AG04450 (cell line): ENCODE data around the gene SETMAR. TPM values are rescaled to one million over a fixed set of nuclear protein-coding genes. Genes with fewer than 3 reads are reported as not detected.

Experiments used
- CTCF ChIA-PET: fragments of 300-600, 350-600 bp; formaldehyde crosslinking; extraction: SDS; loops from one replicate; lab custom pipeline; 2022; ENCODE audit warnings: antibody characterized with exemption, inconsistent platforms; lab: Charles Lee
- POLR2A ChIA-PET: fragments of 350-600 bp; formaldehyde crosslinking; extraction: SDS; loops from one replicate; lab custom pipeline; 2021; ENCODE audit warnings: antibody characterized with exemption, inconsistent platforms; lab: Yijun Ruan, JAX
- DNase-seq: peaks from one replicate; pipeline ENCODE4 v3.0.0-alpha.2; 2011; ENCODE audit warnings: low read depth, low spot score
- H3K27ac ChIP-seq: one replicate; pipeline ENCODE4 v1.5.1; 2012; ENCODE audit warnings: low read depth, low read length, control low read depth
- H3K27me3 ChIP-seq: one replicate; pipeline ENCODE4 v1.6.0; 2012; ENCODE audit warnings: low read length; ENCODE audit not compliant: control insufficient read depth, insufficient read depth
- H3K4me3 ChIP-seq: 2 replicates; pipeline ENCODE4 v1.5.1; 2011; ENCODE audit warnings: mild to moderate bottlenecking, low read depth, low read length, control low read depth
- H3K9me3 ChIP-seq: 2 replicates; pipeline ENCODE4 v1.5.1; 2012; ENCODE audit warnings: low read length; ENCODE audit not compliant: control insufficient read depth, insufficient read depth
- polyA plus RNA-seq: library from polyadenylated mRNA; depleted of rRNA; stranded (reverse); fragments of >200 nt; gene quantifications from 2 replicates; pipeline ENCODE4 v1.2.3, GENCODE V29; 2011
- TF ChIP-seq, protein P1 (sequence below): IDR thresholded peaks from 2 replicates; pipeline ENCODE4 v1.5.1; 2011; ENCODE audit warnings: low read depth, low read length, control low read depth, inconsistent platforms

SETMAR gene
- polyA plus RNA-seq, 1 experiment = 16.8 TPM

DNA sequence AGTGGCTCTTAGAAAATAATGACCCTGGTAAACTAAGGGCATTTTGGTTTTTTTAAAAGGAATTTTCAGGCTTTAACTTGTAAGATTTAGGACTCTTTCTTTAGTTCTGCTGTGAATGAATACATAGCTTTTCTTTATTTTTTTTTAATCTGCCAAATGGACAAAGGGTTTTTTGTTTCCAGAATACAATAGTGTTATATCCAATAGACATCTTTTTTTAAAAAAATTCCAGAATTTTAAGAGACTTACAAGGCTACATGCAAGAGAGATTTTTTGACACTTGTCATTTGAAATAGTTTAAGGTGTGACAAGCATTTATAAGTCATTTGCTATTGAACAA is 38.1 kb downstream of the SETMAR start:
- Histone ChIP-seq H3K4me3 (no peak overlapping the region), H3K27me3 (no peaks in the 10 kb centered on the region), H3K27ac (no peak overlapping the region), H3K9me3 (no peaks in the 10 kb centered on the region)
- TF ChIP-seq, protein P1, sequence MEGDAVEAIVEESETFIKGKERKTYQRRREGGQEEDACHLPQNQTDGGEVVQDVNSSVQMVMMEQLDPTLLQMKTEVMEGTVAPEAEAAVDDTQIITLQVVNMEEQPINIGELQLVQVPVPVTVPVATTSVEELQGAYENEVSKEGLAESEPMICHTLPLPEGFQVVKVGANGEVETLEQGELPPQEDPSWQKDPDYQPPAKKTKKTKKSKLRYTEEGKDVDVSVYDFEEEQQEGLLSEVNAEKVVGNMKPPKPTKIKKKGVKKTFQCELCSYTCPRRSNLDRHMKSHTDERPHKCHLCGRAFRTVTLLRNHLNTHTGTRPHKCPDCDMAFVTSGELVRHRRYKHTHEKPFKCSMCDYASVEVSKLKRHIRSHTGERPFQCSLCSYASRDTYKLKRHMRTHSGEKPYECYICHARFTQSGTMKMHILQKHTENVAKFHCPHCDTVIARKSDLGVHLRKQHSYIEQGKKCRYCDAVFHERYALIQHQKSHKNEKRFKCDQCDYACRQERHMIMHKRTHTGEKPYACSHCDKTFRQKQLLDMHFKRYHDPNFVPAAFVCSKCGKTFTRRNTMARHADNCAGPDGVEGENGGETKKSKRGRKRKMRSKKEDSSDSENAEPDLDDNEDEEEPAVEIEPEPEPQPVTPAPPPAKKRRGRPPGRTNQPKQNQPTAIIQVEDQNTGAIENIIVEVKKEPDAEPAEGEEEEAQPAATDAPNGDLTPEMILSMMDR = no peak
- ChIA-PET CTCF (interaction anchor here (0.7 to 18.5 kb wide), 4 partner anchors 10 to 314 kb away, joined by 3 to 336 read pairs (median 30); no protein-coding TSS in a partner anchor), POLR2A (interaction anchor here (1.8 kb wide), 1 partner anchor 152 kb away, joined by 5 read pairs; the partner anchor contains the start of gene ITPR1)
- no peak for DNase-seq

DNA sequence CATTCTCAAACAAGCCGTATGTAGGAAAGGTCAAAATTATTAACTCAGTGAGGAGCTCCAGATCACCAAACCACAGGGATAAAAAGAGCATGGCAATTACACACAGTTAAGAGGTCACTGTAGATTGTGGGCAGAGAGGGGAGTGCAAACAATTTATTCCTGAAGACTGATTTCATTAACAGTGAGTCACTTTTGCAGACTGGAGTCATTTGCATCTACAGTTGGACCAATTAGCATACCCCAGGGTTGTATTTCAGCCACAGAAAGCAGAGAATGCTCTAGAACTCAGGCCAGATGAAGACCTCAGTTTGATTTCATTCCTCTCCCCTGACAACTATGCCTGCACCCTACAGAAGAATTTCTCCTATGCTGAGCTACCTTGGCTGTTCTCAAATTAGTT is 40.1 kb downstream of the SETMAR start:
- H3K27ac ChIP-seq = no peak overlapping the region
- H3K9me3 ChIP-seq = no peaks in the 10 kb centered on the region
- H3K27me3 ChIP-seq = no peaks in the 10 kb centered on the region
- ChIA-PET CTCF (interaction anchor here (0.8 to 18.5 kb wide), 4 partner anchors 8 to 294 kb away, joined by 3 to 336 read pairs (median 30); no protein-coding TSS in a partner anchor), POLR2A (interaction anchor here (1.8 kb wide), 1 partner anchor 150 kb away, joined by 5 read pairs; the partner anchor contains the start of gene ITPR1)
- no peak overlapping the region for H3K4me3 ChIP-seq
- DNase-seq = no peak
- TF ChIP-seq, protein P1 = no peak

DNA sequence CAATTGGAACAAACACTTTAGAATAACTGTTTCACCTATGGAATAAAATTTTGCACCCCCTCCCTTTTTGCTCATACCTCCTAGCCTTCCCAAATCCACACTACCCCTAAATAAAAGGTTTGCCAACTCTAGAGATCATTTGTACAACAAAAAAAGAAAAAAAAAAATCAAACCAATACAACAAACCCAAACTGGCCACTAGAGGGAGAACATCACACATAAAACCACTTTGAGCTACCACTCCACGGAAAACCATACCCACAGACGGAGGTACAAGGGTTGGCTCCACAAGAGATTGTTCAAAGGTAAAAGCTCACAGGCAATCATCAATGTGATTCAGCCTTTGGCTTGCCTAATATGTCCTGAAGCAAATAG is 47.6 kb downstream of the SETMAR start:
- no peak overlapping the region for H3K4me3 ChIP-seq
- ChIA-PET POLR2A (interaction anchor here (0.6 to 2.2 kb wide), 3 partner anchors 117 to 233 kb away, joined by 4 to 18 read pairs (median 5); partner anchors contain the start of genes ITPR1 and SUMF1), CTCF (interaction anchor here (0.5 to 18.5 kb wide), 96 partner anchors 9 to 1151 kb away, joined by 3 to 336 read pairs (median 5); partner anchors contain the start of genes ITPR1 and SUMF1)
- DNase-seq = peak; percentile 47
- no peaks in the 10 kb centered on the region for H3K9me3 ChIP-seq
- H3K27ac ChIP-seq = no peak overlapping the region
- H3K27me3 ChIP-seq = no peaks in the 10 kb centered on the region
- TF ChIP-seq, protein P1 = peak; percentile 81

DNA sequence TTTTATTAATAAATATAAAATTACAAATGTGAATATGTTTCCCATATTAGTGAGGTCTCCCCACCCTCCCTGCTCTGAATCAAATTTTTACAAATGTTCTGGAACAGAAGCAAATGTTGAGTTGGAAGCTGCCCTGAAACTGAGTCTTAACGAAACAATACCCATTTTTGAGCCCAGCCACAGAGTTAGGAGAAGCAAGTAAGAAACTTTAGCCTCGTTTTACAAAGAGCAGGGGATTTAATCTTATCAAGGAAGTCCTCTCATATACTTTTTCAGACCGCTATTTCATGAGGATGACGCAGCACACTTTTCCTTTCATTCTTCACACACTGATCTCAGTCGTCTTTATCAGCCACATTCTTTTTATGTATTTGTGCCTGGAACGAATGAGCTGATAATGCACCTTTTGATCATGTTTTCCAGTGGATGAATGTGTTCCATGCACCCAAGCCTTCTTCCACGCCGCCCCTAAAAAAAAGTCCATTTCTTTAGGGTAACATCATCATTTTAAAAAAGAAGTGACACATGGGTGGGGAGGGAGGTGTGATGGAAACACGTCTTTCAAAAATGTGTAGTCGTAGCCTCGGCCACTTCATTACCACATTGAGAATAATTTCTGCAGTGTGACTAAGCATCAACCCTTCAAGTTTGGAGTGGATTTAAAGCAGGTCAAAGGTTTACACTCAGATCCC is 48.1 kb downstream of the SETMAR start:
- H3K27ac ChIP-seq = peak overlapping the region; percentile 52

More for the DNA sequence above, 48.1 kb downstream of the SETMAR start:
- Histone ChIP-seq H3K27me3 (no peaks in the 10 kb centered on the region), H3K4me3 (peak overlapping the region; percentile 21; the same call in 1 of the 2 replicates), H3K9me3 (no peaks in the 10 kb centered on the region)
- TF ChIP-seq, protein P1 = no peak
- ChIA-PET CTCF (interaction anchor here (0.6 to 18.5 kb wide), 89 partner anchors 9 to 727 kb away, joined by 3 to 336 read pairs (median 5); partner anchors contain the start of genes ITPR1 and SUMF1), POLR2A (interaction anchor here (1.0 to 2.2 kb wide), 2 partner anchors 116 to 142 kb away, joined by 5 to 18 read pairs; partner anchors contain the start of genes ITPR1 and SUMF1)
- no peak for DNase-seq
